ENCODE results near the gene CAMTA1. TPM values are rescaled to one million over a fixed set of nuclear protein-coding genes. Genes with fewer than 3 reads are reported as not detected.

The CAMTA1 gene
- polyA plus RNA-seq, 1 of the 3 experiments (the other 2 are of a cell fraction), result 63.1 TPM

DNA sequence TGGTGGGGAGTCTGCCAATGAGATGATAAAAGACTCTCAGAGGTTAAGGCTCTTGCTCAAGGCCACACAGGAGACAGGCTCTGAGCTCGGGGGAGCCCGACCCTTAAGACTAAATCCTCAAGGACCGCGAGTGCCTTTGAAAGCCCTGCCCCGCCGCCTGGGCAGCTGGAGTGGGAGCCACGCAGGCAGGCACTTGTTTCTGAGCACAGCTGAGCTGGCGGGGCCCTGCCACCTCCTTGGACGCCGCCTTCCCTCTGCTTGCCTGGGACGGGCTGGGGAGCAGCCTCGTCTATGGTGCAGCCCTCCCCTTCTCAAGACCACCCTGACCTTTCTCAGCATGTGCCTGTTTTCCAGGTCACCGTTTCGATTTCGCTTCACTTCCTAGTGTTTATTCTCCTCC, 169.3 kb downstream of the CAMTA1 start:
- no peak for DNase-seq
- WGBS (ENCODE audit: low lambda C conversion rate), result 76% methylated on average over 10 of the region's 15 CpGs
- Histone ChIP-seq H3K4me2 (no peak overlapping the region), H3K79me2 (ENCODE audit: insufficient read depth) (no peaks in the 10 kb centered on the region), H3K27ac (ENCODE audit: low read depth in 2 of 2, low read length in 1 of 2) (no peak overlapping the region), H3K27me3 (ENCODE audit: insufficient read depth) (no peaks in the 10 kb centered on the region), H3K4me3 (ENCODE audit: low read depth in 2 of 2, low read length in 1 of 2) (no peak overlapping the region), H3K9me2 (no peaks in the 10 kb centered on the region), H3F3A (replicated peaks; ENCODE audit: insufficient read depth) (no peaks in the 10 kb centered on the region), H3K9ac (no peak overlapping the region), H3K4me1 (ENCODE audit: control insufficient read depth in 1 of 2, insufficient read depth in 2 of 2, low read depth in 1 of 2, low read length in 1 of 2) (peaks cover 0 to 16% of the 10 kb centered on the region in 2 experiments; a peak in 1 of 4 replicates), H3K36me3 (replicated peaks in 1 of 2; ENCODE audit: control insufficient read depth in 1 of 2, insufficient read depth in 2 of 2, low read length in 1 of 2) (no peaks in the 10 kb centered on the region), H2AFZ (ENCODE audit: low read depth) (no peak overlapping the region), H4K20me1 (ENCODE audit: insufficient read depth) (no peaks in the 10 kb centered on the region), H3K9me3 (no peaks in the 10 kb centered on the region)
- POLR2A ChIA-PET, result no interaction called here
- TF ChIP-seq TEAD4 (IDR thresholded peaks at IDR 0.05; ENCODE audit: borderline replicate concordance, insufficient read depth) (no peak), RCOR1 (IDR thresholded peaks at IDR 0.05; ENCODE audit: low read length) (no peak)
- CTCF ChIA-PET, result interaction anchor here (1.2 kb wide), 1 partner anchor 116 kb away, joined by 5 read pairs; no protein-coding TSS in a partner anchor

DNA sequence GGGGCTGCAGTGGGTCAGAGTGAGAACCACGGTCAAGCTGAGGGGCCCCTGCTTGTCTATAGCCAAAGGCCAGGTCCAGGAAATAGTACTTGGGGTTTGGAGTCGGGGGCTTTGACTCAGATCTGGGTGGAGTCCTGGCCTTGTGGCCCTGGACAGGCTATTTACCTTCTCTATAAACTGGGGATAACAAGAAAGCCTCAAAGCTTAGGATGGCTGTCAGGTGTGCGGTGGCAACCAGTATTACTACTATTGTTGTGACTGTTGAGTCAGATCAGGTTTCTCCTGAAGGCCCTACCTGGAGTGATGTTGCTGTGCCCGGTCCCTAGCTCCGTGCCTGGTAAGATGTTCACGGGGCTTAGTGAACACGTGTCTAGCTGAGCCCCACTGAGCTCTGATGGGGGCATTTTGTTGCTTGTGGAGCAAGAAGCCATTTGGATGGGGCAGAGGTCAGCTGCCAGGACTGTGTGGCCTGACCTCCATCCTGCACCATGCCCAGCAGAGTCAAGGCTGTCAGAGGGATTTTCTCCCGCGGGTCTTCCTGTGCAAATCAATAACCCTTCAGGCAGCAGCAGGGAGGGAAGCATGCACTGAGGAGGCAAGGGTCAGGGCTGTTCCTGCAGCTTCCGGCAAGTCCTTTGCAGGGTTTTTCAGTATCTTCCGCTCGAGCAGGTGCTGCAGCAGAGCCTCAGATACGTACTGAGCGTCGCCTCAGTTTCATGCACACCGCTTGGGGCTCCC, 170.3 kb downstream of the CAMTA1 start:
- Histone ChIP-seq H3K9me2 (no peaks in the 10 kb centered on the region), H3K79me2 (ENCODE audit: insufficient read depth) (no peaks in the 10 kb centered on the region), H3K9ac (no peak overlapping the region), H3F3A (replicated peaks; ENCODE audit: insufficient read depth) (no peaks in the 10 kb centered on the region), H3K4me2 (no peak overlapping the region), H3K4me3 (ENCODE audit: low read depth in 2 of 2, low read length in 1 of 2) (no peak overlapping the region), H3K4me1 (ENCODE audit: control insufficient read depth in 1 of 2, insufficient read depth in 2 of 2, low read depth in 1 of 2, low read length in 1 of 2) (peaks cover 0 to 12% of the 10 kb centered on the region in 2 experiments; a peak in 1 of 4 replicates), H4K20me1 (ENCODE audit: insufficient read depth) (no peaks in the 10 kb centered on the region), H2AFZ (ENCODE audit: low read depth) (no peak overlapping the region), H3K27ac (ENCODE audit: low read depth in 2 of 2, low read length in 1 of 2) (no peak overlapping the region), H3K27me3 (ENCODE audit: insufficient read depth) (no peaks in the 10 kb centered on the region), H3K9me3 (no peaks in the 10 kb centered on the region), H3K36me3 (replicated peaks in 1 of 2; ENCODE audit: control insufficient read depth in 1 of 2, insufficient read depth in 2 of 2, low read length in 1 of 2) (no peaks in the 10 kb centered on the region)
- ChIA-PET CTCF (interaction anchor here (0.9 to 1.2 kb wide), 2 partner anchors 30 to 115 kb away, joined by 3 to 5 read pairs; no protein-coding TSS in a partner anchor), POLR2A (no interaction called here)
- WGBS (ENCODE audit: low lambda C conversion rate), result 67% methylated on average over 10 of the region's 16 CpGs
- no peak for DNase-seq
- TF ChIP-seq, protein P1, sequence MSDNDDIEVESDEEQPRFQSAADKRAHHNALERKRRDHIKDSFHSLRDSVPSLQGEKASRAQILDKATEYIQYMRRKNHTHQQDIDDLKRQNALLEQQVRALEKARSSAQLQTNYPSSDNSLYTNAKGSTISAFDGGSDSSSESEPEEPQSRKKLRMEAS (IDR thresholded peaks at IDR 0.05; ENCODE audit: low read depth), result no peak
- TF ChIP-seq, protein P2, sequence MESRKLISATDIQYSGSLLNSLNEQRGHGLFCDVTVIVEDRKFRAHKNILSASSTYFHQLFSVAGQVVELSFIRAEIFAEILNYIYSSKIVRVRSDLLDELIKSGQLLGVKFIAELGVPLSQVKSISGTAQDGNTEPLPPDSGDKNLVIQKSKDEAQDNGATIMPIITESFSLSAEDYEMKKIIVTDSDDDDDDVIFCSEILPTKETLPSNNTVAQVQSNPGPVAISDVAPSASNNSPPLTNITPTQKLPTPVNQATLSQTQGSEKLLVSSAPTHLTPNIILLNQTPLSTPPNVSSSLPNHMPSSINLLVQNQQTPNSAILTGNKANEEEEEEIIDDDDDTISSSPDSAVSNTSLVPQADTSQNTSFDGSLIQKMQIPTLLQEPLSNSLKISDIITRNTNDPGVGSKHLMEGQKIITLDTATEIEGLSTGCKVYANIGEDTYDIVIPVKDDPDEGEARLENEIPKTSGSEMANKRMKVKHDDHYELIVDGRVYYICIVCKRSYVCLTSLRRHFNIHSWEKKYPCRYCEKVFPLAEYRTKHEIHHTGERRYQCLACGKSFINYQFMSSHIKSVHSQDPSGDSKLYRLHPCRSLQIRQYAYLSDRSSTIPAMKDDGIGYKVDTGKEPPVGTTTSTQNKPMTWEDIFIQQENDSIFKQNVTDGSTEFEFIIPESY (IDR thresholded peaks at IDR 0.05; ENCODE audit: borderline replicate concordance, low read depth), result no peak
- no peak for TF ChIP-seq FOSL2 (IDR thresholded peaks at IDR 0.05; ENCODE audit: borderline replicate concordance, low read depth)
- no peak for TF ChIP-seq TCF12 (IDR thresholded peaks at IDR 0.05)
- TF ChIP-seq SIN3A (IDR thresholded peaks at IDR 0.05; ENCODE audit: borderline replicate concordance, low read depth, low read length), result no peak
- no peak for TF ChIP-seq FOXM1 (IDR thresholded peaks at IDR 0.05; ENCODE audit: low read depth)
- TF ChIP-seq GATA2 (CRISPR knock-in tag; IDR thresholded peaks at IDR 0.05), result no peak
- no peak for TF ChIP-seq NRF1 (IDR thresholded peaks at IDR 0.05; ENCODE audit: low read depth, low read length)
- TF ChIP-seq POLR2AphosphoS5 (IDR thresholded peaks at IDR 0.05; ENCODE audit: low read depth, low read length), result no peak
- TF ChIP-seq, protein P3, sequence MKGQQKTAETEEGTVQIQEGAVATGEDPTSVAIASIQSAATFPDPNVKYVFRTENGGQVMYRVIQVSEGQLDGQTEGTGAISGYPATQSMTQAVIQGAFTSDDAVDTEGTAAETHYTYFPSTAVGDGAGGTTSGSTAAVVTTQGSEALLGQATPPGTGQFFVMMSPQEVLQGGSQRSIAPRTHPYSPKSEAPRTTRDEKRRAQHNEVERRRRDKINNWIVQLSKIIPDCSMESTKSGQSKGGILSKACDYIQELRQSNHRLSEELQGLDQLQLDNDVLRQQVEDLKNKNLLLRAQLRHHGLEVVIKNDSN (IDR thresholded peaks at IDR 0.05; ENCODE audit: borderline replicate concordance, low read depth), result no peak
- no peak for TF ChIP-seq ELF1 (IDR thresholded peaks at IDR 0.05)
- TF ChIP-seq NFIC (IDR thresholded peaks at IDR 0.05; ENCODE audit: borderline replicate concordance), result no peak
- no peak for TF ChIP-seq REST (IDR thresholded peaks at IDR 0.05; ENCODE audit: low read depth, low read length)
- TF ChIP-seq YY1 (IDR thresholded peaks at IDR 0.05; ENCODE audit: low read depth), result no peak
- no peak for TF ChIP-seq RXRA (IDR thresholded peaks at IDR 0.05; ENCODE audit: borderline replicate concordance, low read depth)
- TF ChIP-seq, protein P4, sequence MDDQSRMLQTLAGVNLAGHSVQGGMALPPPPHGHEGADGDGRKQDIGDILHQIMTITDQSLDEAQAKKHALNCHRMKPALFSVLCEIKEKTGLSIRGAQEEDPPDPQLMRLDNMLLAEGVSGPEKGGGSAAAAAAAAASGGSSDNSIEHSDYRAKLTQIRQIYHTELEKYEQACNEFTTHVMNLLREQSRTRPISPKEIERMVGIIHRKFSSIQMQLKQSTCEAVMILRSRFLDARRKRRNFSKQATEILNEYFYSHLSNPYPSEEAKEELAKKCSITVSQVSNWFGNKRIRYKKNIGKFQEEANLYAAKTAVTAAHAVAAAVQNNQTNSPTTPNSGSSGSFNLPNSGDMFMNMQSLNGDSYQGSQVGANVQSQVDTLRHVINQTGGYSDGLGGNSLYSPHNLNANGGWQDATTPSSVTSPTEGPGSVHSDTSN (IDR thresholded peaks at IDR 0.05), result no peak
- TF ChIP-seq FOXJ3 (CRISPR knock-in tag; IDR thresholded peaks at IDR 0.05), result no peak
